ENCODE data around the gene NRXN3. TPM values are rescaled to one million over a fixed set of nuclear protein-coding genes. Genes with fewer than 3 reads are reported as not detected.

Gene NRXN3
- total RNA-seq, 1 experiment from 2014 or later = not detected

DNA sequence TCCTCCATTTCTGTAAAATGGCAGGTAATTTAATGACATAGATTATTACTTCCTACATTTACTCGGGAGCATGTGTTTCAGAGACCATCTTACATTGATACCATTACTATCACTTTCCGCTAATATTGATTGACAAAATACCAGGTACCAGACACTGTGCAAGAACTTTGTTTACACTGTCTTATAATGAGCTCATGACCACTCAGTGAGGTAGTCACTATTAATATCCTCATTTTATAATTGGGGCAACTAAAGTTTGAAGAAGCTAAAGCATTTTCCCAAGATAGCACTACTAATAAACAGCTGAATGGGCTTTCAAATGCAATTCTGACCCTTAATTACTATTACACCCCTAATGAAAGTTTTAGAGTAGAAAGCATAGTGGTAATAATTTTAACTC is 1306.4 kb downstream of the NRXN3 start:
- CTCF ChIA-PET = no interaction called here
- H3K9me2 ChIP-seq (ENCODE audit: insufficient read depth) = no peaks in the 10 kb centered on the region
- H3K27me3 ChIP-seq (ENCODE audit: insufficient read depth, low read depth) = 0 out of 2 replicates have a peak, but pooled peaks cover 7% of the 10 kb centered on the region
- H3K36me3 ChIP-seq (ENCODE audit: low read depth) = no peaks in the 10 kb centered on the region
- H3K4me3 ChIP-seq = no peak overlapping the region
- H3F3A ChIP-seq (ENCODE audit: insufficient read depth, low read depth) = no peaks in the 10 kb centered on the region
- H3K9me3 ChIP-seq (ENCODE audit: insufficient read depth, low read depth) = no peaks in the 10 kb centered on the region
- DNase-seq = no peak
- no peak overlapping the region for H3K27ac ChIP-seq
- no peak overlapping the region for H3K4me2 ChIP-seq
- intact Hi-C loops (cut with micrococcal nuclease; ENCODE audit: unreplicated experiment) = no loop called here
- TF ChIP-seq, protein P1, sequence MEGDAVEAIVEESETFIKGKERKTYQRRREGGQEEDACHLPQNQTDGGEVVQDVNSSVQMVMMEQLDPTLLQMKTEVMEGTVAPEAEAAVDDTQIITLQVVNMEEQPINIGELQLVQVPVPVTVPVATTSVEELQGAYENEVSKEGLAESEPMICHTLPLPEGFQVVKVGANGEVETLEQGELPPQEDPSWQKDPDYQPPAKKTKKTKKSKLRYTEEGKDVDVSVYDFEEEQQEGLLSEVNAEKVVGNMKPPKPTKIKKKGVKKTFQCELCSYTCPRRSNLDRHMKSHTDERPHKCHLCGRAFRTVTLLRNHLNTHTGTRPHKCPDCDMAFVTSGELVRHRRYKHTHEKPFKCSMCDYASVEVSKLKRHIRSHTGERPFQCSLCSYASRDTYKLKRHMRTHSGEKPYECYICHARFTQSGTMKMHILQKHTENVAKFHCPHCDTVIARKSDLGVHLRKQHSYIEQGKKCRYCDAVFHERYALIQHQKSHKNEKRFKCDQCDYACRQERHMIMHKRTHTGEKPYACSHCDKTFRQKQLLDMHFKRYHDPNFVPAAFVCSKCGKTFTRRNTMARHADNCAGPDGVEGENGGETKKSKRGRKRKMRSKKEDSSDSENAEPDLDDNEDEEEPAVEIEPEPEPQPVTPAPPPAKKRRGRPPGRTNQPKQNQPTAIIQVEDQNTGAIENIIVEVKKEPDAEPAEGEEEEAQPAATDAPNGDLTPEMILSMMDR (conservative IDR thresholded peaks at IDR 0.05) = no peak
- TF ChIP-seq EZH2 (IDR thresholded peaks at IDR 0.05; ENCODE audit: low read depth) = no peak
- H3K79me2 ChIP-seq (ENCODE audit: low read depth) = no peaks in the 10 kb centered on the region
- H3K4me1 ChIP-seq (replicated peaks; ENCODE audit: insufficient read depth) = no peaks in the 10 kb centered on the region
- H2AFZ ChIP-seq = no peak overlapping the region
- BruUV-seq (replicated peaks) = no TSS peak
- POLR2A ChIA-PET (ENCODE audit: unreplicated experiment) = no interaction called here
- H4K20me1 ChIP-seq (ENCODE audit: insufficient read depth) = no peaks in the 10 kb centered on the region

DNA sequence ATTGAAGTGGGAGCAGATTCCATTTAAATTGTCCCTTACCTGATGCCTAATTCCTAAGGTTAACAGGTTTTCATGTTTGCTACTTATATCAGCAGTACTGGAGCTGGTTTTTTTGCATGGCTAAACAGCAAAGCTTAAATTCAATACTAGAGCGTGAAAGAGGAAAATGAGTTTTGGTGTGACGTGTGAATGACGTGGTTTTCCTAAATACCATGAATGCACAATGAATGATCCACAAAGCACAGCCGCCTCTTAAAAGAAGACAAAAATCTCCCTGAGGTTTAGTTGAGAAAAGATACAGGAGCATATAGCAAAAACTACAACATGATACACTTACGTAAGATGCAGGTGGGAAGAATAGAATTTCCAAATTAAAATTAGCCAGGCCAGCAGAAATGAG is 1310.0 kb downstream of the NRXN3 start:
- Histone ChIP-seq H3K27me3 (ENCODE audit: insufficient read depth, low read depth) (0 out of 2 replicates have a peak, but pooled peaks cover 4% of the 10 kb centered on the region), H3F3A (ENCODE audit: insufficient read depth, low read depth) (no peaks in the 10 kb centered on the region), H3K4me2 (no peak overlapping the region), H3K79me2 (ENCODE audit: low read depth) (no peaks in the 10 kb centered on the region), H4K20me1 (ENCODE audit: insufficient read depth) (no peaks in the 10 kb centered on the region), H2AFZ (no peak overlapping the region), H3K9me2 (ENCODE audit: insufficient read depth) (no peaks in the 10 kb centered on the region), H3K27ac (no peak overlapping the region), H3K36me3 (ENCODE audit: low read depth) (no peaks in the 10 kb centered on the region), H3K4me3 (no peak overlapping the region), H3K4me1 (replicated peaks; ENCODE audit: insufficient read depth) (no peaks in the 10 kb centered on the region), H3K9me3 (ENCODE audit: insufficient read depth, low read depth) (no peaks in the 10 kb centered on the region)
- intact Hi-C loops (cut with micrococcal nuclease; ENCODE audit: unreplicated experiment) = no loop called here
- TF ChIP-seq, protein P1 (conservative IDR thresholded peaks at IDR 0.05) = no peak
- no peak for TF ChIP-seq EZH2 (IDR thresholded peaks at IDR 0.05; ENCODE audit: low read depth)
- no TSS peak for BruUV-seq (replicated peaks)
- DNase-seq = no peak
- CTCF ChIA-PET = no interaction called here
- POLR2A ChIA-PET (ENCODE audit: unreplicated experiment) = interaction anchor here (0.7 kb wide), 1 partner anchor 185 kb away, joined by 6 read pairs; no protein-coding TSS in a partner anchor

DNA sequence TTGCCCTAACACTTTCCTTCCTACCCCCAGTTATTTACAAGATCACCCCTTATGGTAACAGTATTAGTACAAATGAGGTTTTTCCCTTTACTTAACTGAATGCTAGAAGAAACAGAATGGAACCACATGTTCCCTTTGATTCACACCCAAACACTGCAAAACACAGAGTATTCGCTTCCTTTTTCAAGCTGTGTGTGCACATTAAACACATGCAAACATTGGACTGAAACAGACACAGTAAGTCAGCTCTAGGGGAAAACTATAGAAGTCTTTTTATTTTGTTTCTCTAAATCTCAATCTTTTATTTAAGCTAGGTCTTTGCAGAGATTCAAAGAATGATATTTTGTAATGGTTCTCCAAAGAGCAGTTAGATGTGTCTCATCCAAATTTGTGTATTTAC is 1312.7 kb downstream of the NRXN3 start:
- Histone ChIP-seq H3F3A (ENCODE audit: insufficient read depth, low read depth) (no peaks in the 10 kb centered on the region), H3K4me3 (no peak overlapping the region), H2AFZ (no peak overlapping the region), H3K9me2 (ENCODE audit: insufficient read depth) (no peaks in the 10 kb centered on the region), H3K27me3 (ENCODE audit: insufficient read depth, low read depth) (no peaks in the 10 kb centered on the region), H4K20me1 (ENCODE audit: insufficient read depth) (no peaks in the 10 kb centered on the region), H3K4me1 (replicated peaks; ENCODE audit: insufficient read depth) (no peaks in the 10 kb centered on the region), H3K4me2 (no peak overlapping the region), H3K36me3 (ENCODE audit: low read depth) (no peaks in the 10 kb centered on the region), H3K9me3 (ENCODE audit: insufficient read depth, low read depth) (no peaks in the 10 kb centered on the region), H3K27ac (no peak overlapping the region), H3K79me2 (ENCODE audit: low read depth) (no peaks in the 10 kb centered on the region)
- ChIA-PET POLR2A (ENCODE audit: unreplicated experiment) (no interaction called here), CTCF (no interaction called here)
- DNase-seq = no peak
- TF ChIP-seq, protein P1 (conservative IDR thresholded peaks at IDR 0.05) = no peak
- no peak for TF ChIP-seq EZH2 (IDR thresholded peaks at IDR 0.05; ENCODE audit: low read depth)
- BruUV-seq (replicated peaks) = no TSS peak
- intact Hi-C loops (cut with micrococcal nuclease; ENCODE audit: unreplicated experiment) = no loop called here

All from PC-9 (cell line).